BJ (cell line): ENCODE data around the gene EDNRB. TPM values are rescaled to one million over a fixed set of nuclear protein-coding genes. Genes with fewer than 3 reads are reported as not detected.
"Not testable (repeated sequence)": the region's sequence is repeated elsewhere in the genome, so short reads cannot be mapped to it uniquely, and the experiment has no call there.

Experiments used
- CTCF ChIA-PET: fragments of 350-600 bp; formaldehyde crosslinking; extraction: SDS; loops from one replicate; lab custom pipeline; 2021; ENCODE audit warnings: antibody characterized with exemption, inconsistent platforms; lab: Yijun Ruan, JAX
- POLR2A ChIA-PET: fragments of 300-600 bp; sonication (Branson Sonifier 250); formaldehyde crosslinking; extraction: SDS; loops from one replicate; lab custom pipeline; 2021; ENCODE audit warnings: antibody characterized with exemption; lab: Charles Lee
- DNase-seq: peaks from one replicate; pipeline ENCODE4 v3.0.0-alpha.2; 2011; ENCODE audit warnings: low read depth
- H3K27me3 ChIP-seq: 2 replicates; pipeline ENCODE4 v1.6.0; 2011; ENCODE audit warnings: low read length; ENCODE audit not compliant: control insufficient read depth, insufficient read depth
- H3K36me3 ChIP-seq: 2 replicates; pipeline ENCODE4 v1.5.1; 2011; ENCODE audit warnings: low read length; ENCODE audit not compliant: control insufficient read depth, insufficient read depth
- H3K4me3 ChIP-seq: 2 replicates; pipeline ENCODE4 v1.5.1; 2011; ENCODE audit warnings: low read depth, mild to moderate bottlenecking, control low read depth, low read length
- polyA minus RNA-seq: library from RNA; depleted of rRNA, polyadenylated mRNA; stranded (reverse); fragments of >200 nt; gene quantifications from 2 replicates; pipeline ENCODE4 v1.2.3, GENCODE V29; 2011; rRNA and poly(A)+ RNA removed
- polyA plus RNA-seq: library from polyadenylated mRNA; depleted of rRNA; stranded (reverse); fragments of >200 nt; gene quantifications from 2 replicates; pipeline ENCODE4 v1.2.3, GENCODE V29; 2011; rRNA removed
- TF ChIP-seq, protein P1 (sequence below): IDR thresholded peaks from 2 replicates; pipeline ENCODE4 v1.5.1; 2011; ENCODE audit warnings: low read depth, mild to moderate bottlenecking, control low read depth, inconsistent platforms, low read length, moderate library complexity; ENCODE audit not compliant: insufficient read depth

Gene EDNRB
- not detected in 2 replicates for polyA plus RNA-seq
- polyA minus RNA-seq, result not detected in 2 replicates

DNA sequence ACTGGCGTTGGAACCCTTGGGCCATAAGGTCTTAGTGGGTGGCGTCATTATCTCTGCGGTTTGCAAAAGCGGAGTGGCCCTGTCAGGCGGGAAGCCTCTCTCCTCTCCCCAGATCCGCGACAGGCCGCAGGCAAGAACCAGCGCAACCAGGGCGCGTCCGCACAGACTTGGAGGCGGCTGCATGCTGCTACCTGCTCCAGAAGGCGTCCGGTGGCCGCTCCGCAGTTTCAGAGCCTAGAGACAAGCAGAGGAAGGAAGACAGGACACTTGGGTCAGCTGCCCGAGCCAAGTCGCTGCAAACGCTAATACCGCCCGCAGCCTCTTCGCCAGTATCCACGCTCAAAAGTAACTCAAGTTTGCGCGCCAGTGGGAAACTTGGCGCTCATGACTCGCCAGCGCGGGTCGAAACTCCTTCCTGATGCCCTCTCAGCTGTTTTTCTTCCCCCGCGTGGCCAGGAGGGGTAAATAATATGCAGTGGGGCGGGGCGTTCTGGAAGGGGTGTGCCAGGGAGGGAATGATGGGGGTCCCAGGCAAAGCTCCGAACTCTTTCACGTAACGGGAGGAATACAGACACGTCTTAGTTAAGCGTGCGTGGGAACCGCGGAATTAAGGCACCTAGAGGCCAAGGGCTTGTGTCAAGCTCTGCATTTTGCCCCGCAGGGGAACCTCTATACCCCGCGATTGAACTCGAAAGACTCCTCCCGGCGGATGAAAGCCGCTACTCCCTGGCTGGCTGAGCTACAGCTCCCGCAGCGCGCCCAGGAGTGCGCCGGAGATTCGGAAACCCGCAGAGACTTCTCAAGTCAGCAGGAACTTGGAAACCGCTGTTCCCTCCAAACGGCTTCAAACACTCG, at the start of gene EDNRB:
Gene EDNRB, minus strand, starts transcription at position 441 of the 855 bp plus-strand sequence. Its CDS starts 258 bp downstream, at position 183.
- Histone ChIP-seq H3K4me3 (0 out of 2 replicates have a peak within 1 kb of the TSS, but pooled peaks have one; percentile 13), H3K36me3 (no peaks in the 10 kb centered on the region), H3K27me3 (peaks cover 5% of the 10 kb centered on the region)
- TF ChIP-seq, protein P1, sequence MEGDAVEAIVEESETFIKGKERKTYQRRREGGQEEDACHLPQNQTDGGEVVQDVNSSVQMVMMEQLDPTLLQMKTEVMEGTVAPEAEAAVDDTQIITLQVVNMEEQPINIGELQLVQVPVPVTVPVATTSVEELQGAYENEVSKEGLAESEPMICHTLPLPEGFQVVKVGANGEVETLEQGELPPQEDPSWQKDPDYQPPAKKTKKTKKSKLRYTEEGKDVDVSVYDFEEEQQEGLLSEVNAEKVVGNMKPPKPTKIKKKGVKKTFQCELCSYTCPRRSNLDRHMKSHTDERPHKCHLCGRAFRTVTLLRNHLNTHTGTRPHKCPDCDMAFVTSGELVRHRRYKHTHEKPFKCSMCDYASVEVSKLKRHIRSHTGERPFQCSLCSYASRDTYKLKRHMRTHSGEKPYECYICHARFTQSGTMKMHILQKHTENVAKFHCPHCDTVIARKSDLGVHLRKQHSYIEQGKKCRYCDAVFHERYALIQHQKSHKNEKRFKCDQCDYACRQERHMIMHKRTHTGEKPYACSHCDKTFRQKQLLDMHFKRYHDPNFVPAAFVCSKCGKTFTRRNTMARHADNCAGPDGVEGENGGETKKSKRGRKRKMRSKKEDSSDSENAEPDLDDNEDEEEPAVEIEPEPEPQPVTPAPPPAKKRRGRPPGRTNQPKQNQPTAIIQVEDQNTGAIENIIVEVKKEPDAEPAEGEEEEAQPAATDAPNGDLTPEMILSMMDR, result no peak
- CTCF ChIA-PET, result interaction anchor here (1.7 kb wide), 1 partner anchor 10 kb away, joined by 4 read pairs; no protein-coding TSS in a partner anchor
- POLR2A ChIA-PET, result no interaction called here
- DNase-seq, result no peak

DNA sequence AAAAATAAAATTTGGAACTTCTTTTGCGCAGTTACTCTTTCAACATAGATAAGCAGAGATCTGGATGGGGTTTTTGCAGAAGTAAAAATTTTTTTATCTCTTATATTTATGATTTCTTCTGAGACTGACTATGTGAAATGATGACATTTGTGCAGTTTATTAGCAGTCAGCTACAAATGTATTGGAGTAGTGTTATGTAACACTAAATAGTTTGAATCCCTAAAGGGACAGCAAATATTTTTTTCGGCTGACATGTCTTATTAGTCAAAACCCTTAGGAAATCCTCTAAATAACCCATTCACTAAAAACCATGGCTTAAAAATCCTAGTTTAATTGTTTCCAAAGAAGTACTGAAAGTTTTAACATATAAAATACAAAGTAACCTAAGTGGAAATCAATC, 48.0 kb upstream of the EDNRB start:
- TF ChIP-seq, protein P1, result no peak
- no peaks in the 10 kb centered on the region for H3K36me3 ChIP-seq
- no peak for DNase-seq
- no peaks in the 10 kb centered on the region for H3K27me3 ChIP-seq
- POLR2A ChIA-PET, result no interaction called here
- no peak overlapping the region for H3K4me3 ChIP-seq
- CTCF ChIA-PET, result no interaction called here

- Histone ChIP-seq H3K27me3 (no peaks in the 10 kb centered on the region), H3K36me3 (no peaks in the 10 kb centered on the region), H3K4me3 (no peak overlapping the region)
- POLR2A ChIA-PET, result no interaction called here
- DNase-seq, result no peak
- TF ChIP-seq, protein P1, result no peak
- CTCF ChIA-PET, result no interaction called here
Measured at GRCh38 chr13:77952737-77953136, 34.1 kb upstream of the EDNRB start.

- Histone ChIP-seq H3K27me3 (no peaks in the 10 kb centered on the region), H3K4me3 (no peak overlapping the region), H3K36me3 (no peaks in the 10 kb centered on the region)
- DNase-seq, result no peak
- TF ChIP-seq, protein P1, result no peak
- POLR2A ChIA-PET, result no interaction called here
- CTCF ChIA-PET, result no interaction called here
Measured at GRCh38 chr13:77952276-77952675, 33.6 kb upstream of the EDNRB start.

DNA sequence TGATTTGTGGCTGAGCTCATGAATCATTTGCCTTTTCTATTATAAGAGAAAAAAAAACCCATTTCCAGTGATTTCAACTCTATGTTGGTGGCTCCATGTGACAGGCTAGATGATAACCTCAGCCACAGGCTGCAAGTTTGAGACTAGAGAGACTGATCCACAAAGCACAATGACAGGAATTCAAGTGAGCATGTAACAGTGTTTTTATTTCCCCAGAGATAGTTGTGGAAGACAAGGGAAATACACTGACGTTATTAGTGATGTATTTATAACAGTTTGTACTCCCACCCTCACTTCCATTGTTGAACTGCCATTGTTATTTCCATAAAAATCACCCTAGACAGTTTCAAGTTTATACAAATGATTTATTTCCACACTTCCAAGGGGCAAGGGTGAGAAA, 27.9 kb upstream of the EDNRB start:
- DNase-seq, result no peak
- H3K36me3 ChIP-seq, result no peaks in the 10 kb centered on the region
- TF ChIP-seq, protein P1, result no peak
- no peaks in the 10 kb centered on the region for H3K27me3 ChIP-seq
- ChIA-PET CTCF (no interaction called here), POLR2A (no interaction called here)
- no peak overlapping the region for H3K4me3 ChIP-seq

- H3K4me3 ChIP-seq, H3K36me3 ChIP-seq, DNase-seq, H3K27me3 ChIP-seq, CTCF ChIA-PET, POLR2A ChIA-PET: not testable (repeated sequence)
Measured at GRCh38 chr13:77935063-77935462, 16.4 kb upstream of the EDNRB start.
